PFSK-1 (cell line): Measurements from ENCODE around the gene NYAP2.

Source experiments
- FOXP2 ChIP-seq: optimal IDR thresholded peaks from 2 replicates; pipeline ENCODE3; 2011; ENCODE audit warnings: borderline replicate concordance, control low read depth, inconsistent platforms; ENCODE audit not compliant: insufficient read depth; ENCODE audit errors: extremely low read length, extremely low read depth
- POLR2AphosphoS5 ChIP-seq: IDR thresholded peaks from 2 replicates; pipeline ENCODE4 v1.6.1; 2012; ENCODE audit warnings: low read depth, mild to moderate bottlenecking, control low read depth, low read length, moderate library complexity
- REST ChIP-seq, 2 experiments: IDR thresholded peaks; 2 replicates each; pipeline versions ENCODE4 v1.6.1 to v1.8.0; 2011 to 2012; ENCODE audit warnings: low read depth in 2 of 2, low read length in 2 of 2, control low read depth in 1 of 2, inconsistent platforms in 1 of 2, mild to moderate bottlenecking in 1 of 2, moderate library complexity in 1 of 2; ENCODE audit not compliant: insufficient read depth in 1 of 2
- SIN3A ChIP-seq: IDR thresholded peaks from 2 replicates; pipeline ENCODE4 v1.6.1; 2012; ENCODE audit warnings: mild to moderate bottlenecking, low read length, moderate library complexity, borderline replicate concordance; ENCODE audit not compliant: insufficient read depth
- TAF1 ChIP-seq: IDR thresholded peaks from 2 replicates; pipeline ENCODE4 v1.6.1; 2012; ENCODE audit warnings: low read length, control low read depth, borderline replicate concordance; ENCODE audit not compliant: insufficient read depth

NYAP2 gene

GRCh38 chr2:225668606-225669266 lies 269.2 kb downstream of the NYAP2 start:
- TF ChIP-seq POLR2AphosphoS5 (no peak), TAF1 (no peak), SIN3A (no peak), FOXP2 (no peak)

- no peak for TF ChIP-seq REST (IDR thresholded peaks at IDR 0.05; ENCODE audit: insufficient read depth in 1 of 2, low read depth in 2 of 2, low read length in 2 of 2)
- no peak for TF ChIP-seq POLR2AphosphoS5
- TF ChIP-seq SIN3A, result no peak
- TF ChIP-seq FOXP2, result no peak
- no peak for TF ChIP-seq TAF1
Measured at GRCh38 chr2:225670111-225670974, 270.8 kb downstream of the NYAP2 start.

GRCh38 chr2:225678792-225679191 lies 279.3 kb downstream of the NYAP2 start:
- no peak for TF ChIP-seq REST (IDR thresholded peaks at IDR 0.05; ENCODE audit: insufficient read depth in 1 of 2, low read depth in 2 of 2, low read length in 2 of 2)
- no peak for TF ChIP-seq SIN3A
- TF ChIP-seq FOXP2, result no peak
- TF ChIP-seq POLR2AphosphoS5, result no peak
- no peak for TF ChIP-seq TAF1

GRCh38 chr2:225683258-225683657 lies 283.7 kb downstream of the NYAP2 start:
- TF ChIP-seq SIN3A (no peak), FOXP2 (no peak), REST (IDR thresholded peaks at IDR 0.05; ENCODE audit: insufficient read depth in 1 of 2, low read depth in 2 of 2, low read length in 2 of 2) (no peak), POLR2AphosphoS5 (no peak), TAF1 (no peak)

GRCh38 chr2:225690153-225690552 lies 290.6 kb downstream of the NYAP2 start:
- no peak for TF ChIP-seq FOXP2
- TF ChIP-seq SIN3A, result no peak
- no peak for TF ChIP-seq POLR2AphosphoS5
- TF ChIP-seq TAF1, result no peak
- no peak for TF ChIP-seq REST (IDR thresholded peaks at IDR 0.05; ENCODE audit: insufficient read depth in 1 of 2, low read depth in 2 of 2, low read length in 2 of 2)
